MM.1S (cell line): ENCODE data around the gene CAMK2G.

Experiments
- CTCF ChIP-seq: fragments of 300-600 bp; sonication (generic); IDR thresholded peaks from 2 replicates; pipeline ENCODE4 v1.5.1; 2016; ENCODE audit warnings: antibody characterized with exemption, low read length, mixed read lengths
- EZH2 ChIP-seq: fragments of 300-600 bp; sonication (generic); optimal IDR thresholded peaks from 2 replicates; pipeline ENCODE3; 2017; ENCODE audit warnings: low read depth, mild to moderate bottlenecking, antibody characterized with exemption, low read length, mixed read lengths

- no peak for TF ChIP-seq CTCF
- TF ChIP-seq EZH2, result no peak
Measured at GRCh38 chr10:73857446-73857845, 16.9 kb downstream of the CAMK2G start.
